K562 (cell line): ENCODE results near the gene RGS7BP. TPM values are rescaled to one million over a fixed set of nuclear protein-coding genes. Genes with fewer than 3 reads are reported as not detected.

Source experiments
- ATAC-seq: fragments of 200-7000 bp; cut with Tn5 transposase; 3 replicates; pipeline ENCODE4 v1.9.1; 2020; ENCODE audit warnings: moderate library complexity
- BruUV-seq: library from RNA; stranded (reverse); fragments of 400-500 nt; replicated peaks from 2 replicates; lab custom pipeline; 2021; lab: Mats Ljungman, UMichigan
- CTCF ChIA-PET: fragments of 300-600 bp; formaldehyde crosslinking; extraction: SDS; loops from one replicate; lab custom pipeline; 2021; ENCODE audit warnings: low intra/inter-chr PET ratio; lab: Yijun Ruan, JAX
- POLR2A ChIA-PET: fragments of 300-600, 350-650 bp; sonication (Branson Sonifier 250); formaldehyde crosslinking; extraction: SDS; loops from one replicate; lab custom pipeline; 2021; ENCODE audit warnings: antibody characterized with exemption, inconsistent platforms; lab: Yijun Ruan, JAX
- DNase-seq, 4 experiments: peaks; one replicate each; pipeline versions ENCODE4 v3.0.0 to v3.0.0-alpha.2; 2011 to 2018; ENCODE audit warnings: low spot score in 3 of 4, mixed read lengths in 3 of 4; ENCODE audit errors: extremely low read depth in 1 of 4
- FAIRE-seq: peaks from 2 replicates; lab custom pipeline; 2011; peaks lifted over from hg19 to GRCh38; lab: Jason Lieb, UNC
- H2AFZ ChIP-seq: 2 replicates; pipeline ENCODE4 v1.6.0; 2011; ENCODE audit warnings: low read depth, low read length, control low read depth, inconsistent platforms
- H3K27ac ChIP-seq: fragments of 200-600 bp; 3 replicates; pipeline ENCODE4 v1.8.0; 2011; ENCODE audit warnings: low read depth, mild to moderate bottlenecking, control low read depth, inconsistent platforms, low read length, moderate library complexity, mixed read lengths; ENCODE audit errors: extremely low read depth
- H3K27me3 ChIP-seq, 2 experiments: fragments of 300-600 bp in 1 of 2; 2 replicates in 1 of 2; 3 replicates in 1 of 2; pipeline versions ENCODE4 v1.6.0 to v1.8.0; 2011; ENCODE audit warnings: inconsistent platforms in 2 of 2, low read length in 2 of 2, mild to moderate bottlenecking in 1 of 2, mixed read lengths in 1 of 2, moderate library complexity in 1 of 2; ENCODE audit not compliant: control insufficient read depth in 2 of 2, insufficient read depth in 2 of 2
- H3K36me3 ChIP-seq: fragments of 300-600 bp; 3 replicates; pipeline ENCODE4 v1.8.0; 2011; ENCODE audit warnings: mild to moderate bottlenecking, low read length, inconsistent platforms; ENCODE audit not compliant: control insufficient read depth, insufficient read depth
- H3K4me1 ChIP-seq, 2 experiments: fragments of 200-600 bp in 1 of 2; replicated peaks in 1 of 2; 2 replicates in 1 of 2; 3 replicates in 1 of 2; pipeline versions ENCODE4 v1.5.1 to v1.8.0; 2011; ENCODE audit warnings: inconsistent platforms in 2 of 2, low read length in 2 of 2, mild to moderate bottlenecking in 1 of 2, mixed read lengths in 1 of 2, moderate library complexity in 1 of 2; ENCODE audit not compliant: control insufficient read depth in 2 of 2, insufficient read depth in 2 of 2
- H3K4me2 ChIP-seq: 2 replicates; pipeline ENCODE4 v1.6.1; 2011; ENCODE audit warnings: low read length, control low read depth, inconsistent platforms, mixed read lengths; ENCODE audit not compliant: insufficient read depth
- H3K4me3 ChIP-seq: fragments of 200-600 bp; sonication (generic), shearing (Covaris generic); 2 replicates; pipeline ENCODE4 v1.5.1; 2016; ENCODE audit warnings: control low read depth, inconsistent platforms
- H3K79me2 ChIP-seq: fragments of 200-600 bp; 3 replicates; pipeline ENCODE4 v1.8.0; 2011; ENCODE audit warnings: low read length, inconsistent platforms; ENCODE audit not compliant: control insufficient read depth, insufficient read depth
- H3K9ac ChIP-seq, 2 experiments: 2 replicates each; pipeline versions ENCODE4 v1.6.0 to v1.6.1; 2011; ENCODE audit warnings: low read depth in 2 of 2, low read length in 2 of 2, control low read depth in 1 of 2, inconsistent platforms in 1 of 2, mild to moderate bottlenecking in 1 of 2, mixed read lengths in 1 of 2; ENCODE audit not compliant: insufficient read depth in 1 of 2
- H3K9me1 ChIP-seq: one replicate; pipeline ENCODE4 v1.6.0; 2011; ENCODE audit warnings: inconsistent platforms, mild to moderate bottlenecking, low read length, moderate library complexity; ENCODE audit not compliant: control insufficient read depth, insufficient read depth
- H3K9me3 ChIP-seq: replicated peaks from 2 replicates; pipeline ENCODE4 v1.5.1; 2011; ENCODE audit warnings: low read depth, low read length, inconsistent platforms; ENCODE audit not compliant: control insufficient read depth, insufficient read depth
- H4K20me1 ChIP-seq: replicated peaks from 2 replicates; pipeline ENCODE4 v1.6.1; 2011; ENCODE audit warnings: low read length, inconsistent platforms, mixed read lengths; ENCODE audit not compliant: control insufficient read depth, insufficient read depth
- BACH1 ChIP-seq: fragments of 200-800 bp; sonication (Bioruptor generic); IDR thresholded peaks from 2 replicates; pipeline ENCODE4 v1.6.1; 2016; ENCODE audit warnings: missing genetic modification characterization, missing compliant biosample characterization
- C11orf30 ChIP-seq: fragments of 450-650 bp; IDR thresholded peaks from 2 replicates; pipeline ENCODE4 v1.6.1; 2016; ENCODE audit warnings: low read depth, mild to moderate bottlenecking
- CREBBP ChIP-seq: IDR thresholded peaks from one replicate; pipeline ENCODE4 v1.6.1; 2012; ENCODE audit warnings: low read depth, mild to moderate bottlenecking, control low read depth, inconsistent platforms, low read length
- FOXM1 ChIP-seq, 2 experiments: fragments of 450-650 bp in 1 of 2; sonication (generic) in 1 of 2; formaldehyde crosslinking in 1 of 2; IDR thresholded peaks; 2 replicates each; pipeline versions ENCODE4 v1.6.1 to v1.9.0; 2017 to 2022; ENCODE audit warnings: low read depth in 2 of 2, mild to moderate bottlenecking in 2 of 2, missing genetic modification reagents in 1 of 2, moderate library complexity in 1 of 2
- HDAC1 ChIP-seq, 2 experiments: fragments of 450-650 bp; IDR thresholded peaks; 2 replicates each; pipeline ENCODE4 v1.6.1; 2016 to 2017; ENCODE audit warnings: inconsistent platforms in 1 of 2, mild to moderate bottlenecking in 1 of 2, moderate library complexity in 1 of 2
- KAT2B ChIP-seq: IDR thresholded peaks from one replicate; pipeline ENCODE4 v1.6.1; 2012; ENCODE audit warnings: low read depth, mild to moderate bottlenecking, control low read depth, inconsistent platforms, low read length, moderate library complexity
- KLF13 ChIP-seq: fragments of 450-650 bp; IDR thresholded peaks from 2 replicates; pipeline ENCODE4 v1.6.1; 2016; ENCODE audit warnings: missing genetic modification characterization, low read depth, mild to moderate bottlenecking, missing compliant biosample characterization, moderate library complexity, borderline replicate concordance
- MAFG ChIP-seq: fragments of 450-650 bp; conservative IDR thresholded peaks from 2 replicates; pipeline ENCODE4 v1.6.1; 2016; ENCODE audit warnings: missing genetic modification characterization, missing compliant biosample characterization
- MAFK ChIP-seq: IDR thresholded peaks from 2 replicates; pipeline ENCODE4 v1.6.1; 2011; ENCODE audit warnings: low read length, improper control_type of control experiment
- NFE2 ChIP-seq: IDR thresholded peaks from 2 replicates; pipeline ENCODE4 v1.6.1; 2014; ENCODE audit warnings: antibody characterized with exemption, low read depth
- NFE2L1 ChIP-seq: fragments of 450-650 bp; IDR thresholded peaks from 2 replicates; pipeline ENCODE4 v1.6.1; 2016; ENCODE audit warnings: missing genetic modification characterization, low read depth, mild to moderate bottlenecking, missing compliant biosample characterization, moderate library complexity, borderline replicate concordance
- NRF1 ChIP-seq, 2 experiments: fragments of 450-650 bp; IDR thresholded peaks in 1 of 2; conservative IDR thresholded peaks in 1 of 2; 2 replicates each; pipeline ENCODE4 v1.6.1; 2014; ENCODE audit warnings: mild to moderate bottlenecking in 2 of 2
- RBM25 ChIP-seq: fragments of 200-400 bp; formaldehyde crosslinking; IDR thresholded peaks from 2 replicates; pipeline ENCODE4 v1.6.1; 2018; ENCODE audit warnings: low read length, low read depth, moderate library complexity; ENCODE audit not compliant: severe bottlenecking
- SPI1 ChIP-seq: IDR thresholded peaks from 2 replicates; pipeline ENCODE4 v1.6.1; 2011; ENCODE audit warnings: low read depth, low read length, control low read depth, borderline replicate concordance
- ZBTB43 ChIP-seq: sonication (generic); formaldehyde crosslinking; IDR thresholded peaks from 2 replicates; pipeline ENCODE4 v1.8.0; 2023; ENCODE audit warnings: mild to moderate bottlenecking, missing genetic modification reagents
- ZNF311 ChIP-seq: fragments of 250-450 bp; sonication (Bioruptor Pico); IDR thresholded peaks from 2 replicates; pipeline ENCODE4 v1.4.0; 2020; ENCODE audit warnings: mild to moderate bottlenecking, moderate library complexity
- ZNF316 ChIP-seq: fragments of 450-650 bp; IDR thresholded peaks from 2 replicates; pipeline ENCODE4 v1.6.1; 2016
- WGBS: fragments of 100-300 bp; shearing (Covaris generic); methylation state at CpG from one replicate; pipeline ENCODE4 v1.1.6; 2016; ENCODE audit warnings: low coverage, mixed read lengths; ENCODE audit not compliant: insufficient coverage; ENCODE audit errors: missing lambda C conversion rate; 5-methylcytosine and 5-hydroxymethylcytosine counted together
- in situ Hi-C: fragments of 300-500 bp; cut with MboI; formaldehyde crosslinking; loops from 4 replicates; pipeline ENCODE4 v1.15.0; 2018; ENCODE audit warnings: inconsistent platforms, mixed read lengths
- intact Hi-C: fragments of 100-400 bp; cut with micrococcal nuclease; formaldehyde crosslinking; loops from 2 replicates; pipeline ENCODE4 v1.14.2; 2022
- polyA plus RNA-seq, 8 experiments: library from polyadenylated mRNA; depleted of rRNA in 4 of 8; stranded (reverse) in 5 of 8; unstranded in 3 of 8; fragments of >200 nt; fragmentation: Nextera tagmentation in 2 of 8; fragmentation: Illumina TruSeq in 1 of 8; extraction: Ambion mirVana in 2 of 8; extraction: Trizol in 1 of 8; gene quantifications; 2 replicates each; pipeline versions ENCODE4 v1.2.1 to v1.2.3, GENCODE V29; 2011 to 2014; ENCODE audit warnings: inconsistent platforms in 1 of 8, missing spikeins in 1 of 8
- total RNA-seq, 7 experiments: library from RNA; depleted of rRNA in 6 of 7; stranded (reverse); fragments of >200 nt in 6 of 7; fragmentation: Illumina TruSeq in 2 of 7; extraction: Trizol in 2 of 7; gene quantifications; 2 replicates each; pipeline versions ENCODE4 v1.2.1 to v1.2.3, GENCODE V29; 2011 to 2021; ENCODE audit warnings: low replicate concordance in 1 of 7

RGS7BP gene
- total and polyA plus RNA-seq, 9 of the 15 experiments (the other 6 are each of a cell fraction or from before 2014, with no cell fraction given): not detected

- Histone ChIP-seq H3K4me3 (no peak overlapping the region), H3K36me3 (no peaks in the 10 kb centered on the region), H3K27me3 (no peaks in the 10 kb centered on the region), H3K9ac (no peak overlapping the region), H3K4me1 (no peaks in the 10 kb centered on the region), H3K9me1 (no peaks in the 10 kb centered on the region), H3K4me2 (no peak overlapping the region), H4K20me1 (no peaks in the 10 kb centered on the region), H3K27ac (no peak overlapping the region), H2AFZ (no peak overlapping the region), H3K79me2 (no peaks in the 10 kb centered on the region), H3K9me3 (no peaks in the 10 kb centered on the region)
- in situ Hi-C loops: no loop called here
- BruUV-seq: no TSS peak
- DNase-seq (no peak), FAIRE-seq (no peak), ATAC-seq (no peak)
- intact Hi-C loops: no loop called here
- 3% methylated on average over 2 of the region's 2 CpGs for WGBS
- POLR2A ChIA-PET: interaction anchor here (0.6 kb wide), 1 partner anchor 413 kb away, joined by 3 read pairs; no protein-coding TSS in a partner anchor
- CTCF ChIA-PET: no interaction called here
- no peak for TF ChIP-seq ZNF311
- TF ChIP-seq KAT2B: no peak
- TF ChIP-seq ZBTB43 (CRISPR knock-in tag): no peak
These were observed 117.2 kb downstream of the RGS7BP start for GRCh38 chr5:64622991-64623390.

GRCh38 chr5:64625678-64626077 lies 119.9 kb downstream of the RGS7BP start:
- CTCF ChIA-PET: no interaction called here
- no peak for ATAC-seq
- Histone ChIP-seq H3K79me2 (no peaks in the 10 kb centered on the region), H3K9me3 (no peaks in the 10 kb centered on the region), H3K9ac (no peak overlapping the region), H3K27ac (no peak overlapping the region), H3K9me1 (no peaks in the 10 kb centered on the region), H3K27me3 (no peaks in the 10 kb centered on the region), H2AFZ (no peak overlapping the region), H3K4me2 (no peak overlapping the region), H3K4me3 (no peak overlapping the region), H3K36me3 (no peaks in the 10 kb centered on the region), H4K20me1 (no peaks in the 10 kb centered on the region), H3K4me1 (no peaks in the 10 kb centered on the region)
- intact Hi-C loops (no loop called here), in situ Hi-C loops (loop anchor here (25.0 kb wide), 1 partner anchor 862 kb away; the partner anchor contains the start of gene ADAMTS6)
- no TSS peak for BruUV-seq
- DNase-seq: peak in 1 of 4 experiments; percentile 15
- peak; percentile 56 for FAIRE-seq
- POLR2A ChIA-PET: interaction anchor here (0.9 kb wide), 1 partner anchor 24 kb away, joined by 3 read pairs; no protein-coding TSS in a partner anchor
- 0% methylated on average over 1 of the region's 1 CpG for whole genome bisulfite sequencing
- TF ChIP-seq NFE2L1 (tag): peak; percentile 79
- no peak for TF ChIP-seq KLF13 (tag)
- peak; percentile 58; the same call in 1 of the 2 replicates for TF ChIP-seq BACH1
- no peak for TF ChIP-seq HDAC1 (IDR thresholded peaks at IDR 0.05)
- TF ChIP-seq C11orf30: peak; percentile 77
- TF ChIP-seq CREBBP: no peak
- peak; percentile 11 for TF ChIP-seq RBM25
- TF ChIP-seq NFE2: peak; percentile 83
- no peak for TF ChIP-seq FOXM1 (IDR thresholded peaks at IDR 0.05; ENCODE audit: low read depth)
- TF ChIP-seq FOXM1 (CRISPR knock-in tag; IDR thresholded peaks at IDR 0.05; ENCODE audit: low read depth): no peak
- TF ChIP-seq MAFK: peak; percentile 81
- TF ChIP-seq SPI1: peak; percentile 60; the same call in 1 of the 2 replicates
- no peak for TF ChIP-seq NRF1 (conservative IDR thresholded peaks at IDR 0.05 in 1 of 2, IDR thresholded peaks at IDR 0.05 in 1 of 2)
- TF ChIP-seq ZNF316: peak; percentile 82
- TF ChIP-seq MAFG: peak; percentile 91
